Measurements from ENCODE around the gene TMEM186.
"Not testable (repeated sequence)": the region's sequence is repeated elsewhere in the genome, so short reads cannot be mapped to it uniquely, and the experiment has no call there.

Gene TMEM186

DNA sequence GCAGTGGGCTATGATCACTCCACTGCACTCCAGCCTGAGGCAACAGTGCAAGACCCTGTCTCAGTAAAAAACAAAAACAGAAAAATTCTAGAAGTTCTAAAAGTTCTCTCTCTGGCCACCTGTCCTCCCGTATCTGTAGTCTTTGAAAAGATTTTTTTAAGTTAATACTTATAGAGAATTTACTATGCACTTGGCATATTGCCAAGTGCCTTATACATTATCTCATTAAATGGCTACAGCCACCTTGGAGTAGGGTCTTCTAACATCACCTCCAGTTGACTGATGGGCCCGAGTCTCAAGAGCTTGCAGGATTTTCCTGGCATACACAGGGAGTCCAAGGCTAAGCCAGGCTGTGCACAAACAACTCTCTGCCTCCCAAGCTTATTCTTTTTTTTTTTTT, 44.7 kb downstream of the TMEM186 start:
- Mint-ChIP-seq H3K27ac (no peak overlapping the region), H3K4me3 (no peak overlapping the region), H3K9me3 (no peaks in the 10 kb centered on the region), H3K27me3 (ENCODE audit: low read depth) (peaks cover 3% of the 10 kb centered on the region), H3K36me3 (ENCODE audit: low read depth) (peaks cover 48% of the 10 kb centered on the region), H3K4me1 (no peaks in the 10 kb centered on the region)
- TF ChIP-seq, protein P1, sequence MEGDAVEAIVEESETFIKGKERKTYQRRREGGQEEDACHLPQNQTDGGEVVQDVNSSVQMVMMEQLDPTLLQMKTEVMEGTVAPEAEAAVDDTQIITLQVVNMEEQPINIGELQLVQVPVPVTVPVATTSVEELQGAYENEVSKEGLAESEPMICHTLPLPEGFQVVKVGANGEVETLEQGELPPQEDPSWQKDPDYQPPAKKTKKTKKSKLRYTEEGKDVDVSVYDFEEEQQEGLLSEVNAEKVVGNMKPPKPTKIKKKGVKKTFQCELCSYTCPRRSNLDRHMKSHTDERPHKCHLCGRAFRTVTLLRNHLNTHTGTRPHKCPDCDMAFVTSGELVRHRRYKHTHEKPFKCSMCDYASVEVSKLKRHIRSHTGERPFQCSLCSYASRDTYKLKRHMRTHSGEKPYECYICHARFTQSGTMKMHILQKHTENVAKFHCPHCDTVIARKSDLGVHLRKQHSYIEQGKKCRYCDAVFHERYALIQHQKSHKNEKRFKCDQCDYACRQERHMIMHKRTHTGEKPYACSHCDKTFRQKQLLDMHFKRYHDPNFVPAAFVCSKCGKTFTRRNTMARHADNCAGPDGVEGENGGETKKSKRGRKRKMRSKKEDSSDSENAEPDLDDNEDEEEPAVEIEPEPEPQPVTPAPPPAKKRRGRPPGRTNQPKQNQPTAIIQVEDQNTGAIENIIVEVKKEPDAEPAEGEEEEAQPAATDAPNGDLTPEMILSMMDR (IDR thresholded peaks at IDR 0.05; ENCODE audit: unreplicated experiment in 3 of 3), result no peak

DNA sequence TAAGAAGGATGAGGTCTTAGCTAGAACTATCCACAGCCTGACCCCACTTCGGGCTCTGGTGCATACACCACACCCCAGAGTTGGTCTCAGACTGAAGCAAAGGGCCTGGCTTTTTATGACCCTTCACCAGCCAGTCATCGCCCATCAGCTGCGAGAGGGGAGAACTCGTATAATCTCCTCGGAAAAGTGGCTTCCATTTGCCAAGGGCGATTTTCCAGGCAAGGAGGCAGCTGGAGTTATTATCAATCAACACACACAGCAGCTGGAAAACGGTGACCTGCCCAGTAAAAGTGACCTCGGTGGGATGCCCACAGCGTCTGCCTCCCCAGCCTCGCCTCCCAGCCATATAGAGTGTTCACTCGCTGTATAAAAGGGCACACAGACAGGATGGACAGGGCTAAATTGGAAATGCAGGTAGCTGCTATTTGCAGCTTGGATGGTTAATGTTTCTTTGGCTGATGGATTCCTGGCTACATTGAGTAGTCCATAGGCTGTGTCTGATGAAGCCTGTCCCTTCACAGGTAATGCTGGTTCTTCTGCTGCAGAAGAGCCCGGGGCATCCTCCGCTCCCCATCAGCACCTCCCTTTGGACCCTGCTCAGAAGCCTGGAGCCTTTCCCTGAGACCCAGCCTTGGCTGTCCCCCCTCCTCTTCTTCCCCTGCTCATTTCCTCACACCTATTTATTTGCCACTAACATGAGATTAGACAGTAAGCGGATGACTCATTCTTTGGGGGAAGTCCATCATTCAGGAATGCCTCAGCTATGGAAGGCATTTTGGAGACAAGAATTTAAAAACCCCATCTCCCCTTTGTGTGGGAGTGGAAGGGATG, 45.7 kb downstream of the TMEM186 start:
- Mint-ChIP-seq H3K27me3 (ENCODE audit: low read depth) (peaks cover 3% of the 10 kb centered on the region), H3K27ac (no peak overlapping the region), H3K9me3 (no peaks in the 10 kb centered on the region), H3K36me3 (ENCODE audit: low read depth) (peaks cover 42% of the 10 kb centered on the region), H3K4me1 (no peaks in the 10 kb centered on the region), H3K4me3 (no peak overlapping the region)
- TF ChIP-seq, protein P1 (IDR thresholded peaks at IDR 0.05; ENCODE audit: unreplicated experiment in 3 of 3), result no peak

DNA sequence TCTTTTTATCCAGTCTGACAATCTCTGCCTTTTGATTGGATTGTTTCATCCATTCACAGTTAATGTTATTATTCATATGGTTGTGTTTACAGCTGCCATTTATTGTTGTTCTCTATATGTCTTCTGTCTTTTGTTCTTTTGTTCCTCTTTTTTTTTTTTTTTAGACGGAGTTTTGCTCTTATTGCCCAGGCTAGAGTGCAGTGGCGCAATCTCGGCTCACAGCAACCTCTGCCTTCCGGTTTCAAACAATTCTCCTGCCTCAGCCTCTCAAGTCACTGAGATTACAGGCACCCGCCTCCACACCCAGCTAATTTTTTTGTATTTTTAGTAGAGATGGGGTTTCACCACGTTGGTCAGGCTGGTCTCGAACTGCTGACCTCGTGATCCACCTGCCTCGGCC, 48.5 kb downstream of the TMEM186 start:
- H3K9me3 Mint-ChIP-seq; H3K27ac Mint-ChIP-seq; H3K4me1 Mint-ChIP-seq; H3K27me3 Mint-ChIP-seq (ENCODE audit: low read depth); H3K4me3 Mint-ChIP-seq: not testable (repeated sequence)
- peaks cover 35% of the 10 kb centered on the region for H3K36me3 Mint-ChIP-seq (ENCODE audit: low read depth)
